ENCODE data around the gene LYG2.
"Not testable (repeated sequence)": the region's sequence is repeated elsewhere in the genome, so short reads cannot be mapped to it uniquely, and the experiment has no call there.

Gene LYG2

GRCh38 chr2:99255491-99256318, at the start of gene LYG2:
Gene LYG2 (minus strand): TSS chr2:99255666. CDS start chr2:99254260, 1,406 bp downstream.
- H3K4me3 ChIP-seq (ENCODE audit: low read length), result no peak within 1 kb of the TSS
- no peak for DNase-seq (ENCODE audit: low read depth)
- TF ChIP-seq CTCF (conservative IDR thresholded peaks at IDR 0.05; ENCODE audit: low read length), result no peak

- not testable (repeated sequence) for H3K4me3 ChIP-seq (ENCODE audit: low read length); DNase-seq (ENCODE audit: low read depth)
Measured at GRCh38 chr2:99301097-99301496, 45.6 kb upstream of the LYG2 start, which contains the start of gene LYG1. Gene LYG1 (minus strand): TSS chr2:99301197. CDS start chr2:99295670, 5,527 bp downstream.

GRCh38 chr2:99299580-99299979, 44.1 kb upstream of the LYG2 start:
- no peak for TF ChIP-seq CTCF (conservative IDR thresholded peaks at IDR 0.05; ENCODE audit: low read length)
- no peak overlapping the region for H3K4me3 ChIP-seq (ENCODE audit: low read length)
- no peak for DNase-seq (ENCODE audit: low read depth)

GRCh38 chr2:99297994-99298393, 42.5 kb upstream of the LYG2 start:
- TF ChIP-seq CTCF (conservative IDR thresholded peaks at IDR 0.05; ENCODE audit: low read length), result no peak
- peak; percentile 29 for DNase-seq (ENCODE audit: low read depth)
- H3K4me3 ChIP-seq (ENCODE audit: low read length), result no peak overlapping the region

GRCh38 chr2:99285526-99285925, 30.1 kb upstream of the LYG2 start:
- no peak for DNase-seq (ENCODE audit: low read depth)
- TF ChIP-seq CTCF (conservative IDR thresholded peaks at IDR 0.05; ENCODE audit: low read length), result no peak

GRCh38 chr2:99279969-99280695, 24.7 kb upstream of the LYG2 start:
- H3K4me3 ChIP-seq (ENCODE audit: low read length), result no peak overlapping the region
- no peak for TF ChIP-seq CTCF (conservative IDR thresholded peaks at IDR 0.05; ENCODE audit: low read length)
- peak; percentile 23 for DNase-seq (ENCODE audit: low read depth)

More at GRCh38 chr2:99285526-99285925, 30.1 kb upstream of the LYG2 start:
- no peak overlapping the region for H3K4me3 ChIP-seq (ENCODE audit: low read length)

- peak overlapping the region; percentile 42 for H3K4me3 ChIP-seq (ENCODE audit: low read length)
- peak; percentile 86 for DNase-seq (ENCODE audit: low read depth)
- TF ChIP-seq CTCF (conservative IDR thresholded peaks at IDR 0.05; ENCODE audit: low read length), result no peak
Measured at GRCh38 chr2:99278793-99279291, 23.4 kb upstream of the LYG2 start.

- not testable (repeated sequence) for H3K4me3 ChIP-seq (ENCODE audit: low read length); DNase-seq (ENCODE audit: low read depth)
Measured at GRCh38 chr2:99278195-99278765, 22.8 kb upstream of the LYG2 start.

Measured in AG10803 (cell line).